Activated CD8-positive, alpha-beta memory T cell treated with anti-CD3 and anti-CD28 coated beads for 48 hours (primary cell): ENCODE results near the gene ARMH3.

Source experiments
- DNase-seq, 3 experiments: peaks; one replicate each; pipeline ENCODE4 v3.0.0-alpha.2; 2020; ENCODE audit warnings: low read depth in 2 of 3, low spot score in 2 of 3

The ARMH3 gene

DNA sequence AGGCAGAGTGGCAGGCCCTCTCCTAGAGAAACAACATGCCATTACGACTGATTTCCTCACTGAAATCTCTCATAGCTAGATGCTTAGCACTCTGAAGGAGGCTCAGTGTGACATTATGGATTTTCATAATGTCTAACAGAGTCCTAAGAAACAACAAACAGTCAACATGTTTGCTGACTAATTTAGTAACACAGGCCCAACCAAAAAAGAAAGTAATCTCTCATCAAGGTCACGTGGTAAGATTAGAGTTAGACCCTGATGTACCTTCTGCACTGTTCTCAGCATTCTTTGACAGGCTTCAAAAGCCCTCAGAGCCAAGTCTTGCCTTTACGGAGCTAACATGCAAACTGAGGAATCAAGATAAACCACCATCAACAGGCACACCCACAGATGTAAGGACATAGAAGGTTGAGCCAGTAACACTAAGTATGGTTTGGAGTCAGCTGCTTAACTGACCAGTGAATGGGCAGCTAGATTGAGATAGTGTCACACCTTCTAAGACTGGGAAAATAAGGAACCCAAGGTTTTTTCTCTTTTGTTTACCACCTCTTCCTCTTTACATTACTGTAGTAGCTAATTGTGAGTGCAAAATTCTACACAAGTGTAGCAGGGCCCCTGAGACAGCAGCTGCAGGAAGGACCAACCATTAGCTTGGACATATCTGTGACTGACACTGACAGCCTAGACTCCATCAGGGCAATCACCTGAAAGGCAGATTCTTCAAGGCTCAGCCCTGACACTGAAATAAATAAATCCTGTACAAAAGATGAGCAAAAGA is 197.1 kb downstream of the ARMH3 start:
- DNase-seq, result no peak

DNA sequence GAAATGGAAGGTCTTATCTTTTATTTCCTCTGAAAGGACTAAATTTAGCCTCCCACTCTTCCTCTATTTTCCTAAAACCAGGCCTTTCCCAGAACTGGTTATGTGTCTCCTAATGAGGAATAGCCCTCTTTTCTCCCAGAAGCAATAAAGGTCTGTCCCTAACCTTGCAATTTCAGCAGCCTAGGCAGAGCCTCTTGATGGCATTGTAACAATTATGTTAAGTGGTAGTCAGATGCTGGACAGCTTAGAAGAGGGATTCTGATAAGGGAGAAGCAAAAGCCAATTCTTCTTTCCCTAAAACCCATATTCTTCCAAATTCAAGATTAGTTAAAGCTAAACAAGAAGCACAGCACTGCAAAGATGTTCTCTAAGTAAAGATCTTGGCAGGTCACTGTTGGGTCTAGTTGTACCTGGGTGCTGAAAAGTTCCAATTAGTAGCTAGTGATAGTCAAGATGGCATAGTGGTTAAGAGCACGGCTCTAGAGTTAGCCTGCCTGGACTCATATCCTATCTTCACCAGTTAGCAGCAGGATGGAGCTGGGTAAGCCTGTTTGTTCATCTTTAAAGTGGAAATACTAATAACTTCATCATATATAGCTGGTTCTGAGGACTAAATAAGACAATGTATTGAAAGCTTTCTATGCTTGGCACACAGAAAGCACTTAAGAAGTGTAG is 198.0 kb downstream of the ARMH3 start:
- DNase-seq, result no peak

DNA sequence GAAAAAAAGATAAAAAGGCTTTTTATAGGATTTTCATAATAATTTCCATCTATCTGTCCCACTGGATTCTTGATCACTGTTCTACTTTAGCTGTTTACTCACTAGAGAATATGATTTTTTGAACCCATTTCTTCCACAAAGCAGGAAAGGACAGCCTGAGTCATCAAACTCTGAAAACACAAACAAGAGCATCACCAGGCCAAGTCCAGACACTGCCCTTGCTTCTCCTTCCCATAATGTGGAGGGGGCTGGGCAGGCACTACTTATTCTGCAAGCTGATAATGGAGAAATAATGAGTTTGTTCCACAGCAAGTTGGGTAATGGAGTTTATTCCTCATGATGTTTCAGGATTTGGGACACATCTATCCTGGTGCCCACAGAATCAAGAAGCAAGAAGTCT is 199.3 kb downstream of the ARMH3 start:
- DNase-seq, result no peak

DNA sequence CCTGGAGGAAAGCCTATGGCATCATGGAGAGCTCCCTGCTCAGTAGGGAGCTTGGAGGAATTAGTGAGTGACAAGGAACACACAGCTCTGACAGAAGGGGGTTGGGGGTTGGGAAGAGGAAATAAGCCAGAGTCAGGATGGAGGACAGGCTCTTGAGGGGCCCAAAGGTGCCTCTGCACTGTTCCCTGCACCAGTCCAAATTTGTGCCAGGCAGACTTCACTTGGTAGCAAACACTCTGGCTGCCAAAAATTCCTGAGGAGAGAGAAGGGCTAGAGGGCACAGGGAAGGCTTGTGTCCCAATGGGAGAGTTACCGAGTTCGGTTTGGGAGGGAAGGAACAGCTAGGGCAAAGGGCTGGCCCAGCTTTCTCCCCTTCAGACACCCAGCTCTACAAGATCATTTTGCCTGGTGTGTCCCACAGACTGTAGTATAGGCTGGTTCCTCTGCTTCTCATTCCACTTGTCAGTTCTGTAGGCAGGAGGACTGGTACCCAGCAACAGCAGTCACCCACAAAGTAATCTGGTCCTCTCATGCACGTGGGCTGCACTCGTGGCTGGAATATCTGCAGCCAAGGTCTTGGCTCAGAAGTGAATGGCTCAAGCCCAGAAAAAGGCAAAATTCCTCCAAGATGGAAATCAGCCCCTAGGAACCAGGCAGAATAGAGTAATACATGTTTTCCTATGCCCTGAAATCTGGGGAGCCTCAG is 204.4 kb downstream of the ARMH3 start:
- DNase-seq, result no peak

DNA sequence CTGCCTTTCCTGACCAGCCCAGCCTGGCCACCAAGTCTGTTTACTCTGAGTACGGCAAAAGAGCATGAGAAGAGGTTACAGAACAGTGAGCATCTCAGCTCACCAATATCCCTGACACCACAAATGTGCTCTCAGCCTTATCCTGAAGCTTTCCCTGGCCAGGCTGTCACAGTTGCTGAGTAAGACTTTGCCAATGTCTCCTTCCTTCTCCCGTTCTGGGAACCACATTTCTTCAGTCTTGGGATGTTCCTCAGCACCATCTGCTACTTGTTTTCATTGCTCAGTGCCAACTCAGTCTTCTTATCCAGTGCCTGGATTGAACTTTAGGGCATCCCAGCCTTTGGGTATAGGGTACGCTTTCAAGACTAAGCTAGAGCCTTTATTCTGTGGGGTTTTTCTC is 205.2 kb downstream of the ARMH3 start:
- DNase-seq, result no peak

DNA sequence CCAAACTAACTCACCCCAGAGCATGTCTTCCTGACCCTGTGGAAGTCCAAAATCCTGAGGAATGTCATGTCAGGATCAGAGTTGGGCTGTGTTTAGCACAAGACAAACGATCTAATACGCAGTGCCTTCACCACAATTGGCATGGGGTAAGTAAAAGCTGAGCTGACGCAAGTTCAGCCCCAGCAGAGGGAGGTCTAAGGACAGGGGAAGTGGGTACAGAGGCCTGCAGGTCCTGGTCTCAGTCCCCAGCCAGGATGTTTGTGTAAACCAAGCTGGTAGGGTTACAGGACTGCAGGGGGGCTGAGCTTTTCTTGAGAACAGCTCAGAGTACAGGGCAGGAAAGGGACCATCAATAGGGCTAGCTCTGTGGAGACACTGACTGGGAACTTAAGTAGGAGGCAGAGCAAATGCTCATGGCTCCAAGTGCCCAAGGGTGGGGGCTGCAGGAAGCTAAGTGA is 207.1 kb downstream of the ARMH3 start:
- DNase-seq, result no peak

DNA sequence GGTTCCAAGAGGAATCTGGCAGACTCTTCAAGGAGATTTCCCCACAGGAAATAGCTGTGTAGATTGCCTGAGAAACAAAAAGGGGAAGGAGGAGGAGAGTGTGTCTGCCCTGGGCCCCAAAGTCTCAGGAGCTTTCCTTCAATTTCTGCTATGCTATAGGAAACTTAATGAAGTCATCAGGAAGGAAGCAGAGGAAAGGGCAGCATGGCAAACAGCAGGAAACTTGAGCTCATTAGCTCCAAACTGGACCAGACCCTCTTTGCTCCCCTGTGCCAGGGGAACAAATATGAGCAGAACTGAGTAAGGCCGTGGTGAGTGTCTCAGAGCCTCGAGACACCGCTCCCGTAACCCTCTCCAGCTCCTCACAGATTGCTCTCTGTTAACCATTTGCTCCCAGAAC is 207.6 kb downstream of the ARMH3 start:
- no peak for DNase-seq

DNA sequence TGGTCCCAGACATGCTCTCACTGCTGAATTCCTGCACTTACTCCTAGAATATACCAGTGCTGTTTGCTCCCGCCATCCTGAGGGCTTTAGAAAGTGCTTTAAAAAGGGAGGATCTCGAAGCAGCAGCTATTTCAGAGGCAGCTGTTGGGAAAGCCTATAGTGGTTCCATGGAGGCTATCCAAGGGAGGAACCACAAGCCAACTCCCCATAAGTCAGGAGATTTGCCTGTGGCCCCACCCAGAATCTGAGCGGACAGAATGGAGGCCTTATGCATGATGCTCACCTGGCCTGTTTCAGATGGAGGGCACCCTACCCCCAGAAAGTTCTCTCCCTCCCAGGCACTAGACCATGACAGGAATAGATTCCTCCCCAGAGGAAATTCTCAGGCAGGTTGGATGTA is 210.1 kb downstream of the ARMH3 start:
- DNase-seq, result no peak

DNA sequence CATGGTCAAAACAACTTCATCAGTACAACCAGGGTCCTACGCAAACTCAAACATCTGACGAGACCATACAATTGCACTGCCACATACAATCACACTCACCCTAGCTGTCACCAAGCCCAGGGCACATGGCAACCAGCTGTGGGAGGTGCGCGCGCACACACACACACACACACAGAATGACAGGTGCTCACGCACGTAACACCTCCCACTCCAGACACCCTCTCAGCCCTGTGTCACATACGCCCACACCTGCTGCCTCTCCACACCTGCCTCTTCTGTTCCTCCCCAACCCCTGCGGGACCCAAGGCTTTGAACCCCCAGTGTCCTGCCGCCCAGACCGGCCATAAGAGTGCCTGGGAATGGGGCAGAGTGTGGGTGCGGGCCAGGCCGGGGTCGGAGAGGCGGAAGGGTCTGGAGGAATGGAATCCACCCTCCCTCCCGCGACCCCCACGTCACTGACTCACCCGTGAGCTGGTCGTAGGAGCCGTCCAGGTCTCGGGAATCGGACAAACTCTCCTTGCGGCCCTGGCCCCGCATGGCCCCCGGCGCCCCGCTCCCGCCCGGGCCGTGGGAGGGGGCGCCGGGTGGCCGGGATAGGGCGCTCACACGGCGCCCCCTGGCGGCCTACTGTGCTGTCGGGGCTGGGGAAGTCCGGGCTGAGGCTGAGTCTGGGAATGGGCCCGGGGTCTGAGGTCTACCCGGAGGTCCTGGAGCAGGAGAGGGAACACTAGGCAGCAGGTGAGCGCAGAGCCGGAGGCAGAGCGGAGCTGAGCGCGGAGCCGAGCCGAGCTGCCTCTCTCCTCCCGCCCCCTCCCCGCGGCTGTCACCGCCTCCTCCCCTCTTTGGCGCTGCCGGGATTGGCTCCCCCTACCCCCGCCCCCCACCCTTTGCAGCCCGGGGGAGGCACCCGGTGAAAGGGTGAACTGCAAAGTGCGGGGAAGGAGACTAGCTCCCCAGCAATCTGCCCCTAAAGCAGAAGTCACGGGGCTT is 212.6 kb downstream of the ARMH3 start, which contains the start of gene KCNIP2:
Gene KCNIP2 (minus strand): TSS at position 769 of the 990 bp plus-strand sequence. CDS start 232 bp downstream, at position 537.
- no peak for DNase-seq

DNA sequence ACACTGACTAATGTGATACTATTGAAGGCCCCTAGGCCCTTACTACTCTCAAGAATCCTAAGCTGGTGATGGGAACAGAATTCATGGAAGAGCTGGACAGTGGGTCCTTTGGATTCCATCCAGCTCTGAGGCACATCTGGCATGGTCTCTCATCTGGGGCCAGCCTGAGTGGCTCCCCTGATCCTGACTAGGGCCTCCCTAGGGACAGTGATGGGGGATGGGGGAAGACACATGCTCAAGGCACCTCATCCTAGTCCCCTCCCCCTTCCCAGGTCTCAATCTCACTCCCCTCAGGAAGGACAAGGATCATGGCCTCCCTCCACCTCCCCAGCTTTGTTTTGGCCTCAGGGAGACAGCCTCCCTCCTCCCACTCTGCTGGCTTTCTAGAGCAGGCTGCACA is 214.1 kb downstream of the ARMH3 start:
- no peak for DNase-seq

DNA sequence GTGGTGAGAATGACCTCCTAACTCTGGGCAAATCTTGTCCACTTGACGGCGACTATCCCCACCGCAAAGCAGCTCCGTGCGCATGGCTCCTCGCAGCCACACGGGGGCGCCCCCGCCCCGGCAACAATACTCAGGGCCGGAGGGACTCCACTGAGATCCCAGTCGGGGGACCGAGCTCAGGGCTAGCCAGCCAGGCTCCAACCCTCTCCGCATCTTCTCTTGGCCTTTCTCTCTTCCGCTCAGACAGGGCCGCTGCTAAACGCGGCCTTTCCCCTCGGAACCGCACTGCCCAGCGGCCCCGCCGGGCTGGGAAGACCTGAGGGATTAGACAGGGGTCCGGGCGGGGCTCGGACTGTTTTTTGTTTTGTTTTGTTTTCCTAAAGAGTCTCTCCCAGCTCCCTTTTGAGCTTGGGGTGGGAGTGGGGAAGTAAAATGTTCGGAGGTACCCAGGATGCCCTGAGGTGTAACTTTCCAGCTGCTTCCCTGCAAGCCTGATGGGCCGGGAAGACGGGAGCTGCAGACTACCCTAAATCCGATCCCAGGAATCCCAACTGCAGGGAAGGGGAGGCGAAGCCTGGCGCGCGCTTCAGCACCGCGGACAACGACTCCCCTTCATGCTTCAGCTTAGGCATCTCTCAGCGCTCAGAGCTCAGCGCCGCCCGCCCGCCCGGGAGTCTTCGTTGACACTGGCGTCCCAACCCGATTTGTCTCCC is 215.1 kb downstream of the ARMH3 start:
- peak; percentile 54 to 71 (median 58) for DNase-seq

DNA sequence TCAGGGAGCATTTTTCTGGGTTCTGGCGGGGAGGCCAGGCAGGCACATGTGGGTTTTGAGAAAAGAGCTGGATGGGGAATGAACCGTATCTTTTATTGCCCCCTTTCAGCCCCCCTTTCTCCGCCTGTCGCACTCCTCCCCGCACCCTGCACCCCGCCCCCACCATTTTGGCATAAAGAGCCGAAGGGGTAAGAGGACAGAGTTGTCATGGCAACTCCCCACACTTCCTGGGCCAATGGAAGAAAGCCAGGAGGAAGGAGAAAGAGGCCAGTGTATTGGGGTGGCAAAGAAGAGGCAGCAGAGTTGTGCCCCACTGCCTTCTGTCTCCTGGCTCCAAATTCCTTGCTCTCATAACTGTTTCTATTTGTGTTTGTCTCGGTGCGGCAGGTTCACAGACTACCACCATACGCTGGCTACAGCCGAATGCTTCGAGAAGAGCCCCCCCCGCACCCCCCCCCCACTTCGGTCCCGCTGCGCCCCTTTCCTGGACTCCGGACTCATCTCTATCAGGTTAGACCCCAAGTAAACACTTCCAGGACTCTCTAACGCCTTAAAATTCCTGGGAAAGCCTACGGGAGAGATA is 215.8 kb downstream of the ARMH3 start:
- no peak for DNase-seq

DNA sequence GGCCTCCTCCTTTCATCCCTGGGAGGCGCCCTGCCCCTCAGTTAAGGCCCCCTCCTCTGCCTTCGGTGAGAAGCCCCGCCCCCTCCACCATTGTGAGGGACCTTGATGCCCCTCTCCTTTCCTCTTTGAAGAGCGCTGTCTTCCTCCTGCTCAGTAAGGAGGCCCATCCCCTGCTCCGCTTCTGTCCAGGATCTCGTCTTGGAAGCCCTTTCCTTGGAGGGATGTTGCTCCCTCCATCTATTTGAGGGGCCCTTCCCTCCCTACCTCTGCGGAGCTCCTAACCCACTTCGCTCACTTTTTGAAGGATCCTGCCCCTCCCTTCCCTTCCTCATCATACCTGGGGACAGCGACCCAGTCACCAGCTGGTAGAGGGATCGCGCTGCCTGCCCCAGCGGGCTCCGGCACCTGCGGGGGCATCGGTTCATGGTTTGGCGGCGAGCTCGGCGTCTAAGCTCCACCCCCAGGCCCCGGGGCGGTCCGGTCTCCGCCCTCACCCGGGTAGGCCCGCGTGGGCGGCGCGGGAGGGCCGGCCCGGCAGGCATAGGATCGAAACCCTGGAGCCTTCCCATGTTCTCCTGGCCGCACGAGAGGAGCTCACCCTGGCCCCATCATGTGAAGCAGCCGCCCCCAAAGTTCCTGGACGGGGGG is 216.4 kb downstream of the ARMH3 start:
- DNase-seq, result peak in 2 of 3 experiments; percentile 36 to 37

DNA sequence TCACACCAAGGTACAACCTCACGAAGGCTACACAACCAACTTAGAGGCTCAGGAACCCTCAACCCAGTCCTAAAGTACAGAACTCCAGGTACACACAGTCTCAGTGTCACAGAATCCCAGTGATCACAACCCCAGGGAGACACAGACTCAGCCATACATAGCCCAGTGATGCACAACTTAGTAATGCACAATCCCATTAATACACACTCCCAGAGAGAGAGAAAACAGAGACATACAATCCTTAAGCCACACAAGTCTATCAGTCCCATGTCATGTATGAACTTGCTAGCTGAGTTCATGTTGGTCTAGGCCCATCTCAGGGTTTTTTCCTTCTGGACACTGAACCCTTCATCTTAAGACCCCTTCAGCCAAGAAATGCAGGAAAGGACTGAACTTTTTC is 217.0 kb downstream of the ARMH3 start:
- no peak for DNase-seq

DNA sequence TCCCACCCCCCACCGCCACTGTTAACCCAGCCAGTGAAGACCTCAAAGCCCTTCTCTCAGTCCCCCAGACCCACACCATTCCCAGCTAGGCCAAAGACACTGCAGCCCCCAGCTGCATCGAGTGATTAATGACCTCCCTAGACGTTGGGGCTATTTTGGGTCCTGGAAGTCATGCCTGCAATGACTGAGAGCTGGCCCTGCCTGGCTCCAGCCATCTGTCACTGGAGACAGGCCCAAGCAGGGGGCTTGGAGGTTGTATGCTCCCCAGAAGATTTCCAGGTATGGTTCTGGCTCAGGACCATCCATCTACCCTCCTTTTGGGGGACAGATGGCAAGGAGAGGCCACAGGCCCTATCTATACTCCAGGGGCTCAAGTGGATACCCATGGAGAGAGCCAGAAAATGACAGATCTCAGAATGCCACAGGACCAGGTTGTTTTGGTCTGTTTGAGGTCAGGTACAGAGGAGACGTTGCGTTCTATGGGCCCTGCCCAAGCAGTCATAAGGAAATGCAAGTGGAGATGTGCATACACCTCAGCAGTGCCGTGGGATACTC is 217.5 kb downstream of the ARMH3 start:
- DNase-seq, result no peak

DNA sequence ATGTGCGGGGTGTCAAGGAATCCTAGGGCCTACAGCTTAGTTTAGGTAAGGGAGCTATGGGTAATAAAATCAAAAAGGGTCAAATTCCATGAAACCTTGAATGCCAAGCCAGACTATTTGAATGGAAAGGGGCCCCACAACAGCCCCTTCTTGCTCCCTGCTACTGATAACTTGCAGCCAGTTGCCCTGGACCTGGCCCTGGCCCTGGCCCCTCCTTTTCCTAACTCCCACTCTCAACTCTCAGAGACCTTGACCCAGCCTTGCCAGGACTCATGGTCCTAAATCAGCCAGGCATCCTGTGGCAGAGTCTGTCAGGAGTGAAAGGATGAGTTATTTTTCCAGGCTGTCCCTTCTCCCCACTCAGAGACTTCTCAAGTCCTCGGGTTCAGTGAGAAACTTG is 218.2 kb downstream of the ARMH3 start:
- DNase-seq, result no peak

DNA sequence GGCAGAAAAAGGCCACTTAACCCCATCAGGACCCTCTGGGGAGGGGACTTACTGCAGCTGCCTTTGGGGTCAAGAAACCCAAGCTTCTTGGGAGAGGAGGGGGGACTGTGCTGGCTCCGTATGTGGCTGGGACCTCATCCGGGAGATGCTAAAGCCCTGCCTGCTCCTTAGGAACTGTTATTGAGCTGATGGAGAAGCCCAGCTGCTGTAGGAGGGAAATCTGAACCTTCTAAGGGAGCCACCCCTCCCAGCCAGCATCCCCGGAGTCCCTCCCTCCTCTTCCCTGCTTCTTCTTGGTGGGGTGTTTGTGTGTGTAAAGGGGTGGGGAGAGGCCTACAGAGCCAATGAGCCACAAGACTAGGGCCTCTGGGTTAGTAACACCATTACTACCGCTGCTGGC is 220.6 kb downstream of the ARMH3 start:
- DNase-seq, result no peak

DNA sequence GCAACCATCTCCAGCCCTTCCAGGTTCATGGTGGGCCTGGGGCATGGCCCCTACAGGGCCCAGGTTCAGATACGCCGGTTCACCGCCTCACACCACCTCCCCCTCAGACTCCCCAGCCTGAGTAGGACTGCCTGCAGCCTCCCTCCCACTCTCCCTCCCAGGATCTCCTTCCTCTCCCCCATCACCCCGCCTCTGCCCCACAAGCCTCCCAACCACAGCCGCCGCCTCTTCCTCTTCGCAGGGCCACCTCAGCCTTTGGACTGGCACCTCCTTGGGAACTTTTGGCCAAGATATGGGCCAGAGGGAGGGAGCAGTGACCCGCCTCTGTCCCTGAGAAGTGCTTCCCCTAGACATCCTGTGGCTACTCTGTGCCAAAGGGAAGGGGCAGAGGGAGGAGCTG is 221.6 kb downstream of the ARMH3 start:
- no peak for DNase-seq

DNA sequence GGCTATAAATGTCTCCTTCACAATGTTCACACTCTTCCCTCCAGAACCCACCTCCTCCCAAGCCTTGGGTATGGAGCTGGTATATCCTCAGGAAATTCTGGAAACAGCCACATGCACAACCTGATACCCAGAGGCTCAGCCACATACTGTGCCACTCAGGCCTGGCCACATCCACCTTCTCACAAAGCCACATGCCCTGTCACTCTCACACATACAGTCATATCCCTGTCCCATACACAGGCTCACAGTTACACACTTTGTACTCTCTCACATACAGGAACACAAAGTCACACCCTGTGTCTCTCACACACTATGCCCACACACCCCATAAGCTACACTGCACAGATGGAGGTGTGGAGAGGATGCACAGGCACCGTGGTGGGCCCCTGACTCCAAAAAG is 222.5 kb downstream of the ARMH3 start:
- no peak for DNase-seq
